ENCODE results near the gene ADTRP.

ADTRP gene

GRCh38 chr6:11778648-11779328, at the start of gene ADTRP:
Gene ADTRP, minus strand, starts transcription at chr6:11778803. Its CDS starts 44 bp downstream, at chr6:11778759.
- H3K9me3 ChIP-seq (ENCODE audit: control insufficient read depth, insufficient read depth, low read length) = no peaks in the 10 kb centered on the region; the same call in 1 of the 2 replicates
- H3K36me3 ChIP-seq (ENCODE audit: insufficient read depth, low read length) = no peaks in the 10 kb centered on the region
- H3K4me1 ChIP-seq (ENCODE audit: insufficient read depth, low read length) = peaks cover 11% of the 10 kb centered on the region; the same call in 1 of the 2 replicates
- no peak within 1 kb of the TSS for H3K9ac ChIP-seq (ENCODE audit: low read depth, low read length)

DNA sequence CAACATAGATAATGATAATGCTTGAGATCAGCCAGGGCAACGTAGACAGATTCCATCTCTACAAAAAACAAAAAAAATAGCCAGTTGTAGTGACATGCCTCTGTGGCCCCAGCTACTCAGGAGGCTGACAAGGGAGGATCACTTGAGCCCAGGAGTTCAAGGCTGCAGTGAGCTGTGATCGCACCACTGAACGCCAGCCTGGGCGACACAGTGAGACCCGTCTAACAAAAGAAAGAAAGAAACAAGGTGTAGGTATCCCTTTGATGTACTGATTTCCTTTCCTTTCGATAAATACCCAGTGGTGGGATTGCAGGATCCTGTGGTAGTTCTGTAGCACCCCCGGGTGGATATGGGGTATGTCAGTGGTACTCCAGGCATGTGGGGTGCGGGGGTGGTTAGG, 48.2 kb upstream of the ADTRP start:
- no peaks in the 10 kb centered on the region for H3K36me3 ChIP-seq (ENCODE audit: insufficient read depth, low read length)
- H3K4me1 ChIP-seq (ENCODE audit: insufficient read depth, low read length) = no peaks in the 10 kb centered on the region
- no peak overlapping the region for H3K9ac ChIP-seq (ENCODE audit: low read depth, low read length)
- no peaks in the 10 kb centered on the region for H3K9me3 ChIP-seq (ENCODE audit: control insufficient read depth, insufficient read depth, low read length)

GRCh38 chr6:11824986-11825385, 46.4 kb upstream of the ADTRP start:
- no peaks in the 10 kb centered on the region for H3K4me1 ChIP-seq (ENCODE audit: insufficient read depth, low read length)

DNA sequence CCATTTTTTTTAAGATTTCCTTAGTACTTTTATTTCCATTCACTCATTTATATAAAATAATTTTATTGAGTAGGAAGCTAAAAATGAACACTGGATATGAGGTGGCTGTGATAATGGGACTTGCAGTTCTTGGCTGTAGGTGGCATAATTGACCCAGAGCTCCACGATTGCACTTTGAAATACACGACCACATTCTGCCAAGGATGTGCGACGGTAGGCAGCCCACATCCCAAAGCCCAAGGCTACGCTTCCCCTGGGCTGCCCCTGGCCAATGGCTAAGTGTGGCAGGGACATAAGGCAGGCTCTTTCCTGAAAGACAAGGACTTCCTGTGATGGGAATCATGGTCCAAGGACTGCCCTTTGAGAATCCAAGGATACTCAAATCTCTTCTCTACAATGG, 43.7 kb upstream of the ADTRP start:
- Histone ChIP-seq H3K4me1 (ENCODE audit: insufficient read depth, low read length) (no peaks in the 10 kb centered on the region), H3K9me3 (ENCODE audit: control insufficient read depth, insufficient read depth, low read length) (no peaks in the 10 kb centered on the region), H3K9ac (ENCODE audit: low read depth, low read length) (no peak overlapping the region), H3K36me3 (ENCODE audit: insufficient read depth, low read length) (no peaks in the 10 kb centered on the region)

More at GRCh38 chr6:11824986-11825385, 46.4 kb upstream of the ADTRP start:
- Histone ChIP-seq H3K36me3 (ENCODE audit: insufficient read depth, low read length) (no peaks in the 10 kb centered on the region), H3K9me3 (ENCODE audit: control insufficient read depth, insufficient read depth, low read length) (no peaks in the 10 kb centered on the region), H3K9ac (ENCODE audit: low read depth, low read length) (no peak overlapping the region)

GRCh38 chr6:11821781-11822180, 43.2 kb upstream of the ADTRP start:
- Histone ChIP-seq H3K4me1 (ENCODE audit: insufficient read depth, low read length) (no peaks in the 10 kb centered on the region), H3K9ac (ENCODE audit: low read depth, low read length) (no peak overlapping the region), H3K9me3 (ENCODE audit: control insufficient read depth, insufficient read depth, low read length) (no peaks in the 10 kb centered on the region), H3K36me3 (ENCODE audit: insufficient read depth, low read length) (no peaks in the 10 kb centered on the region)

- H3K4me1 ChIP-seq (ENCODE audit: insufficient read depth, low read length) = no peaks in the 10 kb centered on the region
- H3K36me3 ChIP-seq (ENCODE audit: insufficient read depth, low read length) = no peaks in the 10 kb centered on the region
- H3K9ac ChIP-seq (ENCODE audit: low read depth, low read length) = no peak overlapping the region
- no peaks in the 10 kb centered on the region for H3K9me3 ChIP-seq (ENCODE audit: control insufficient read depth, insufficient read depth, low read length)
Observed at GRCh38 chr6:11820821-11821220, 42.2 kb upstream of the ADTRP start.

- H3K4me1 ChIP-seq (ENCODE audit: insufficient read depth, low read length) = no peaks in the 10 kb centered on the region
- H3K9ac ChIP-seq (ENCODE audit: low read depth, low read length) = no peak overlapping the region
- no peaks in the 10 kb centered on the region for H3K9me3 ChIP-seq (ENCODE audit: control insufficient read depth, insufficient read depth, low read length)
- H3K36me3 ChIP-seq (ENCODE audit: insufficient read depth, low read length) = no peaks in the 10 kb centered on the region
Observed at GRCh38 chr6:11819486-11819885, 40.9 kb upstream of the ADTRP start.

DNA sequence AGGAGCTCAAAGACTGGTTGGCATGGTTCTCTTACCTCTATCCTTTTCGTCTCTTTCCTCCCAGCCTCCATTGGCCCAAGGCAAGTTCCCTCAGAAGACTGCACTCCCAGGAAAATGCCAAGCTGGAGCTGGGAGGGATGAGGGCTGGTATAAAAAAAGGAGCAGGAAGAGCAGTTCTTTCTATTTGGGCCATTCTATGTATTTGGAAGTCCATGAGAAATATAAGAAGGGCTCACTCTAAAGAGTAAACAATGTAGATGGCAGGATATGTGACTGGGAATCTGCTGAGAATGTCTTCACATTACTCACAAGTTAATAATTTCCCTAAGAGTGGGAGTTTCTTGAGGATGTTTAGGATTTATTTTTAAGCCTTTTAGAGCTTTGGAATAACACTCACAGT, 36.6 kb upstream of the ADTRP start:
- Histone ChIP-seq H3K9me3 (ENCODE audit: control insufficient read depth, insufficient read depth, low read length) (no peaks in the 10 kb centered on the region), H3K9ac (ENCODE audit: low read depth, low read length) (no peak overlapping the region), H3K36me3 (ENCODE audit: insufficient read depth, low read length) (no peaks in the 10 kb centered on the region), H3K4me1 (ENCODE audit: insufficient read depth, low read length) (no peaks in the 10 kb centered on the region)

DNA sequence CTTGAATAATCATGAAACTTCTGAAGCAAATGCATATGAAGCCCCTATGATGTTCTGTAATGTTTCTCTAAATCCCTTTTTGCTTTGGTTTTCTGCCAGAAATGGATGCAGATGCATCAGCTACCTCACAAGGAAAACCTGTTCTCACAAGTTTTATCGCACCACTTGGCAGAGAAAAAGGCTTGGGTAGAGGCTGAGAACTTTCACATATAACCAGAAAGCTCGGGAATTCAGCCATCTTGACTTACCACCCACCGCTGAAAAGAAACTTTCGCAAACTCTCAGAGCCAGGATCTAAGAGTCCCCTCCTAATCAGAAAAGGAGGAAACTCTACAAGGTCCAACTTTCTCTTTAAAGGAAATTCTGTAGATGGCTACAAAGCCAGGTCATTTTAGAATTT, 36.2 kb upstream of the ADTRP start:
- no peaks in the 10 kb centered on the region for H3K9me3 ChIP-seq (ENCODE audit: control insufficient read depth, insufficient read depth, low read length)
- H3K4me1 ChIP-seq (ENCODE audit: insufficient read depth, low read length) = no peaks in the 10 kb centered on the region
- no peaks in the 10 kb centered on the region for H3K36me3 ChIP-seq (ENCODE audit: insufficient read depth, low read length)
- no peak overlapping the region for H3K9ac ChIP-seq (ENCODE audit: low read depth, low read length)

DNA sequence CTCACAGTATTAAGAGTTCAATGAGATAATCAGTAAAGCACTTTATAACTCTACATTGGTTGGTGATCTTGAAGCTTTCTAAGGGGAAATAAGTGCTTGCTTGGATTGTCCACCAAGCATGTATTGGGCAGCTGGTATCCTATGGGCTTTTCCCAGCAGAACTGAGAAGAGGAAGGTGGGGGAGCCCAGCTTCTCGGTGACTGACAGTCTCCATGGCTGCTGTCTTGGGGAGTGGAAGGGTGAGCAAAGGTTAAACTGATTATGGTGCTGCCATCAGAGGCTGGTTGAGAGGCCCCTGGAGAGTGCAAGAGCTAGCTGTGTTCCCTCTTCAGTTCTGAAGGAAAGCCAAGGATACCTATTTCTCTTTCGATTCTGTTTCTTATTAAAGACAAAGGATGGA, 35.5 kb upstream of the ADTRP start:
- Histone ChIP-seq H3K9me3 (ENCODE audit: control insufficient read depth, insufficient read depth, low read length) (no peaks in the 10 kb centered on the region), H3K36me3 (ENCODE audit: insufficient read depth, low read length) (no peaks in the 10 kb centered on the region), H3K9ac (ENCODE audit: low read depth, low read length) (no peak overlapping the region), H3K4me1 (ENCODE audit: insufficient read depth, low read length) (no peaks in the 10 kb centered on the region)

DNA sequence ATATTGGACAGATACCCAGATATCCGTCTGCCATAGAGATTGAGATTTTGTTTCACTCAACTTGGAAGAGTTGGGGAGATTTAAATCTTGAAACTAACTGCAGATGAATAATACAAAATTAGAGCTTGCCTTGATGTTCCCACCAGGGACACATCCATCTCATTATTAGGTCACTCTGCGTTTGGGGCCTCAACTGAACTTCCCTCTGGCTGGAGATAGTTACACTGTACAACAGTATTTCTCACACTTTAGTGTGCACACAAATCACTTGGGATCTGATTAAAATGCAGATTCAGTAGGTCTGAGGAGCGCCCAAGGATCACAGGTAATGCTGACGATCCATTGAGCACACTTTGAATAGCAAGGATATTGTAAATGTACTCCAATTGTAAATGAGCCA, 35.0 kb upstream of the ADTRP start:
- H3K9me3 ChIP-seq (ENCODE audit: control insufficient read depth, insufficient read depth, low read length) = no peaks in the 10 kb centered on the region
- no peaks in the 10 kb centered on the region for H3K4me1 ChIP-seq (ENCODE audit: insufficient read depth, low read length)
- no peak overlapping the region for H3K9ac ChIP-seq (ENCODE audit: low read depth, low read length)
- no peaks in the 10 kb centered on the region for H3K36me3 ChIP-seq (ENCODE audit: insufficient read depth, low read length)

GRCh38 chr6:11812951-11813350, 34.3 kb upstream of the ADTRP start:
- H3K9ac ChIP-seq (ENCODE audit: low read depth, low read length) = no peak overlapping the region
- H3K9me3 ChIP-seq (ENCODE audit: control insufficient read depth, insufficient read depth, low read length) = no peaks in the 10 kb centered on the region
- no peaks in the 10 kb centered on the region for H3K36me3 ChIP-seq (ENCODE audit: insufficient read depth, low read length)
- H3K4me1 ChIP-seq (ENCODE audit: insufficient read depth, low read length) = no peaks in the 10 kb centered on the region

DNA sequence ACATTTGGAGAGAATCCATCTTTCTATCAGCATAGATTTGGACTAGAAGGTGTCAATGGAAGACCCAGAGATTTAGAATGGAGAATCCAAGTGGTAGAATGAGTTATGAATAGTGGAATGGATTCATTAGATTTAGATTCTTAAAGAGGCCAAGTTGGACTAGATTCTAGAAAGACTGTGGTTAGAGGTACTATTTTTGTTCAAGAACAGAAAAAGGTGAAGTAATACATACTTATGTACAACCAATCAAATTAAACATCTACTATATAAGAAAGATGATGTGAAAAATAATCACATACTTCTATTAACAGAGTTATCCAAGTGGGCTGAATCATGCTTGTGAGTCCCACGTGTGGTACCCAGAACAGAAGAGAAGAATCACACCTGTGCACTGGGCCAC, 33.8 kb upstream of the ADTRP start:
- Histone ChIP-seq H3K9ac (ENCODE audit: low read depth, low read length) (no peak overlapping the region), H3K9me3 (ENCODE audit: control insufficient read depth, insufficient read depth, low read length) (no peaks in the 10 kb centered on the region), H3K4me1 (ENCODE audit: insufficient read depth, low read length) (no peaks in the 10 kb centered on the region), H3K36me3 (ENCODE audit: insufficient read depth, low read length) (no peaks in the 10 kb centered on the region)

- Histone ChIP-seq H3K36me3 (ENCODE audit: insufficient read depth, low read length) (no peaks in the 10 kb centered on the region), H3K9me3 (ENCODE audit: control insufficient read depth, insufficient read depth, low read length) (no peaks in the 10 kb centered on the region), H3K4me1 (ENCODE audit: insufficient read depth, low read length) (no peaks in the 10 kb centered on the region), H3K9ac (ENCODE audit: low read depth, low read length) (no peak overlapping the region)
Observed at GRCh38 chr6:11811644-11812264, 33.2 kb upstream of the ADTRP start.

GRCh38 chr6:11810854-11811643, 32.4 kb upstream of the ADTRP start:
- no peaks in the 10 kb centered on the region for H3K9me3 ChIP-seq (ENCODE audit: control insufficient read depth, insufficient read depth, low read length)
- no peak overlapping the region for H3K9ac ChIP-seq (ENCODE audit: low read depth, low read length)
- H3K4me1 ChIP-seq (ENCODE audit: insufficient read depth, low read length) = peaks cover 3% of the 10 kb centered on the region; the same call in 1 of the 2 replicates
- H3K36me3 ChIP-seq (ENCODE audit: insufficient read depth, low read length) = no peaks in the 10 kb centered on the region

Data from ES-I3 (cell line).